AG08396 (cell line): Measurements from ENCODE around the gene AURKA.
"Not testable (repeated sequence)": the region's sequence is repeated elsewhere in the genome, so short reads cannot be mapped to it uniquely, and the experiment has no call there.

ENCODE experiments used
- DNase-seq: peaks from one replicate; pipeline ENCODE4 v3.0.0; 2012; ENCODE audit warnings: low spot score, mixed read lengths

AURKA gene

GRCh38 chr20:56359212-56360132, 32.5 kb downstream of the AURKA start:
- DNase-seq = peak; percentile 74

GRCh38 chr20:56358600-56359211, 33.3 kb downstream of the AURKA start, which contains the start of gene FAM210B:
FAM210B (plus strand) TSS chr20:56358974; CDS start chr20:56359006, 32 bp downstream.
- peak; percentile 99 for DNase-seq

GRCh38 chr20:56358070-56358469, 33.9 kb downstream of the AURKA start:
- DNase-seq = no peak

- DNase-seq = no peak
Measured at GRCh38 chr20:56353356-56353755, 38.7 kb downstream of the AURKA start.

GRCh38 chr20:56352345-56353055, 39.5 kb downstream of the AURKA start:
- DNase-seq = no peak

GRCh38 chr20:56350842-56351241, 41.2 kb downstream of the AURKA start:
- peak; percentile 41 for DNase-seq

GRCh38 chr20:56348746-56349145, 43.3 kb downstream of the AURKA start:
- DNase-seq = no peak

GRCh38 chr20:56348305-56348693, 43.7 kb downstream of the AURKA start:
- no peak for DNase-seq

GRCh38 chr20:56347628-56348304, 44.2 kb downstream of the AURKA start:
- DNase-seq = no peak

- no peak for DNase-seq
Measured at GRCh38 chr20:56345911-56346310, 46.1 kb downstream of the AURKA start.

- peak; percentile 79 for DNase-seq
Measured at GRCh38 chr20:56343861-56344381, 48.1 kb downstream of the AURKA start.

GRCh38 chr20:56342783-56343182, 49.2 kb downstream of the AURKA start:
- no peak for DNase-seq

GRCh38 chr20:56336709-56337108, 55.3 kb downstream of the AURKA start:
- not testable (repeated sequence) for DNase-seq

- no peak for DNase-seq
Measured at GRCh38 chr20:56328861-56329260, 63.2 kb downstream of the AURKA start.

GRCh38 chr20:56324806-56325205, 67.2 kb downstream of the AURKA start:
- no peak for DNase-seq

- DNase-seq = no peak
Measured at GRCh38 chr20:56323656-56324055, 68.4 kb downstream of the AURKA start.

- DNase-seq = no peak
Measured at GRCh38 chr20:56323206-56323605, 68.8 kb downstream of the AURKA start.

GRCh38 chr20:56322681-56323080, 69.3 kb downstream of the AURKA start:
- DNase-seq = no peak
